BLaER1 (cell line): ENCODE data around the gene SHKBP1.

Source experiments
- H3K27ac ChIP-seq: shearing (Covaris generic); formaldehyde crosslinking; 2 replicates; pipeline ENCODE4 v1.8.1; 2022
- H3K27me3 ChIP-seq: shearing (Covaris generic); formaldehyde crosslinking; 2 replicates; pipeline ENCODE4 v1.8.1; 2022
- H3K36me3 ChIP-seq: shearing (Covaris generic); formaldehyde crosslinking; 2 replicates; pipeline ENCODE4 v1.8.1; 2022
- H3K4me1 ChIP-seq: shearing (Covaris generic); formaldehyde crosslinking; 2 replicates; pipeline ENCODE4 v1.8.1; 2022
- H3K4me2 ChIP-seq: shearing (Covaris generic); formaldehyde crosslinking; 2 replicates; pipeline ENCODE4 v1.8.1; 2022
- H3K4me3 ChIP-seq: shearing (Covaris generic); formaldehyde crosslinking; 2 replicates; pipeline ENCODE4 v1.8.1; 2022
- H3K9ac ChIP-seq: shearing (Covaris generic); formaldehyde crosslinking; 2 replicates; pipeline ENCODE4 v1.8.1; 2022
- H3K9me3 ChIP-seq: shearing (Covaris generic); formaldehyde crosslinking; 2 replicates; pipeline ENCODE4 v1.8.1; 2022
- H4K20me1 ChIP-seq: shearing (Covaris generic); formaldehyde crosslinking; 2 replicates; pipeline ENCODE4 v1.8.1; 2022
- Cebpa-rat ChIP-seq: shearing (Covaris generic); IDR thresholded peaks from 2 replicates; pipeline ENCODE4 v1.8.1; 2022

Gene SHKBP1

GRCh38 chr19:40570313-40571004 is 6.2 kb upstream of the SHKBP1 start:
- peaks cover 40% of the 10 kb centered on the region for H3K27me3 ChIP-seq
- H3K4me1 ChIP-seq = peaks cover 42% of the 10 kb centered on the region
- no peaks in the 10 kb centered on the region for H4K20me1 ChIP-seq
- TF ChIP-seq Cebpa-rat = no peak
- no peaks in the 10 kb centered on the region for H3K36me3 ChIP-seq
- H3K4me3 ChIP-seq = peak overlapping the region; percentile 69
- no peaks in the 10 kb centered on the region for H3K9me3 ChIP-seq
- peak overlapping the region; percentile 72 for H3K9ac ChIP-seq
- H3K27ac ChIP-seq = peak overlapping the region; percentile 60; the same call in 1 of the 2 replicates
- peak overlapping the region; percentile 95 for H3K4me2 ChIP-seq

GRCh38 chr19:40571005-40571318 is 5.7 kb upstream of the SHKBP1 start:
- H3K4me2 ChIP-seq = peak overlapping the region; percentile 57
- no peak overlapping the region for H3K9ac ChIP-seq
- H3K36me3 ChIP-seq = no peaks in the 10 kb centered on the region
- H4K20me1 ChIP-seq = no peaks in the 10 kb centered on the region
- H3K27ac ChIP-seq = no peak overlapping the region
- H3K4me1 ChIP-seq = peaks cover 47% of the 10 kb centered on the region
- H3K27me3 ChIP-seq = peaks cover 36% of the 10 kb centered on the region
- H3K4me3 ChIP-seq = no peak overlapping the region
- H3K9me3 ChIP-seq = no peaks in the 10 kb centered on the region
- no peak for TF ChIP-seq Cebpa-rat

GRCh38 chr19:40571831-40572495 is 4.7 kb upstream of the SHKBP1 start:
- H3K27me3 ChIP-seq = peaks cover 26% of the 10 kb centered on the region
- no peaks in the 10 kb centered on the region for H3K36me3 ChIP-seq
- H3K4me3 ChIP-seq = no peak overlapping the region
- TF ChIP-seq Cebpa-rat = no peak
- H4K20me1 ChIP-seq = no peaks in the 10 kb centered on the region
- 0 out of 2 replicates have a peak overlapping the region, but pooled peaks have one; percentile 1 for H3K9ac ChIP-seq
- H3K4me1 ChIP-seq = peaks cover 48% of the 10 kb centered on the region
- H3K27ac ChIP-seq = peak overlapping the region; percentile 10; the same call in 1 of the 2 replicates
- no peaks in the 10 kb centered on the region for H3K9me3 ChIP-seq
- peak overlapping the region; percentile 57 for H3K4me2 ChIP-seq

GRCh38 chr19:40575326-40575725 is 1.3 kb upstream of the SHKBP1 start:
- peak overlapping the region; percentile 86 for H3K9ac ChIP-seq
- H3K27ac ChIP-seq = peak overlapping the region; percentile 87
- 0 out of 2 replicates have a peak, but pooled peaks cover 12% of the 10 kb centered on the region for H4K20me1 ChIP-seq
- no peaks in the 10 kb centered on the region for H3K27me3 ChIP-seq
- no peaks in the 10 kb centered on the region for H3K9me3 ChIP-seq
- peaks cover 71% of the 10 kb centered on the region for H3K4me1 ChIP-seq
- peak overlapping the region; percentile 80 for H3K4me3 ChIP-seq
- peaks cover 19% of the 10 kb centered on the region for H3K36me3 ChIP-seq
- peak overlapping the region; percentile 92 for H3K4me2 ChIP-seq
- no peak for TF ChIP-seq Cebpa-rat

- Histone ChIP-seq H3K27me3 (no peaks in the 10 kb centered on the region), H3K27ac (peak overlapping the region; percentile 87), H4K20me1 (0 out of 2 replicates have a peak, but pooled peaks cover 16% of the 10 kb centered on the region), H3K4me2 (peak overlapping the region; percentile 92), H3K9me3 (no peaks in the 10 kb centered on the region), H3K36me3 (peaks cover 28% of the 10 kb centered on the region), H3K4me3 (peak overlapping the region; percentile 80), H3K4me1 (peaks cover 76% of the 10 kb centered on the region), H3K9ac (peak overlapping the region; percentile 86)
- TF ChIP-seq Cebpa-rat = no peak
These were observed 505 bp upstream of the SHKBP1 start for GRCh38 chr19:40576151-40576584.

- H3K27me3 ChIP-seq = no peaks in the 10 kb centered on the region
- H3K4me2 ChIP-seq = peak overlapping the region; percentile 92
- no peak for TF ChIP-seq Cebpa-rat
- peak overlapping the region; percentile 18; the same call in 1 of the 2 replicates for H3K27ac ChIP-seq
- no peak overlapping the region for H3K9ac ChIP-seq
- peak overlapping the region; percentile 80; the same call in 1 of the 2 replicates for H3K4me3 ChIP-seq
- peaks cover 44% of the 10 kb centered on the region for H3K36me3 ChIP-seq
- H3K4me1 ChIP-seq = peaks cover 85% of the 10 kb centered on the region
- no peaks in the 10 kb centered on the region for H3K9me3 ChIP-seq
- 0 out of 2 replicates have a peak, but pooled peaks cover 16% of the 10 kb centered on the region for H4K20me1 ChIP-seq
These were observed 1.8 kb downstream of the SHKBP1 start for GRCh38 chr19:40578442-40578908.

GRCh38 chr19:40580619-40581018 is 3.9 kb downstream of the SHKBP1 start:
- H3K27ac ChIP-seq = peak overlapping the region; percentile 31
- H3K9me3 ChIP-seq = no peaks in the 10 kb centered on the region
- peaks cover 52% of the 10 kb centered on the region for H3K36me3 ChIP-seq
- H3K4me2 ChIP-seq = peak overlapping the region; percentile 92
- H3K4me1 ChIP-seq = peaks cover 89% of the 10 kb centered on the region
- H3K4me3 ChIP-seq = no peak overlapping the region
- H3K27me3 ChIP-seq = no peaks in the 10 kb centered on the region
- no peak overlapping the region for H3K9ac ChIP-seq
- TF ChIP-seq Cebpa-rat = no peak
- 0 out of 2 replicates have a peak, but pooled peaks cover 16% of the 10 kb centered on the region for H4K20me1 ChIP-seq

- Histone ChIP-seq H3K4me3 (no peak overlapping the region), H3K4me2 (no peak overlapping the region; the same call in 1 of the 2 replicates), H3K9ac (no peak overlapping the region), H3K36me3 (peaks cover 61% of the 10 kb centered on the region), H3K9me3 (no peaks in the 10 kb centered on the region), H3K4me1 (peaks cover 88% of the 10 kb centered on the region), H4K20me1 (0 out of 2 replicates have a peak, but pooled peaks cover 16% of the 10 kb centered on the region), H3K27me3 (no peaks in the 10 kb centered on the region), H3K27ac (no peak overlapping the region)
- TF ChIP-seq Cebpa-rat = no peak
These were observed 4.9 kb downstream of the SHKBP1 start for GRCh38 chr19:40581531-40581930.

GRCh38 chr19:40582467-40582866 is 5.8 kb downstream of the SHKBP1 start:
- no peak for TF ChIP-seq Cebpa-rat
- Histone ChIP-seq H3K27me3 (no peaks in the 10 kb centered on the region), H3K4me1 (peaks cover 85% of the 10 kb centered on the region), H3K9ac (peak overlapping the region; percentile 65), H4K20me1 (0 out of 2 replicates have a peak, but pooled peaks cover 16% of the 10 kb centered on the region), H3K9me3 (no peaks in the 10 kb centered on the region), H3K27ac (peak overlapping the region; percentile 67), H3K4me2 (peak overlapping the region; percentile 85), H3K4me3 (peak overlapping the region; percentile 48; the same call in 1 of the 2 replicates), H3K36me3 (peaks cover 71% of the 10 kb centered on the region)

- Histone ChIP-seq H3K4me3 (peak overlapping the region; percentile 48), H4K20me1 (0 out of 2 replicates have a peak, but pooled peaks cover 16% of the 10 kb centered on the region), H3K36me3 (peaks cover 78% of the 10 kb centered on the region), H3K9ac (peak overlapping the region; percentile 65), H3K4me1 (peaks cover 77% of the 10 kb centered on the region), H3K27ac (peak overlapping the region; percentile 67), H3K9me3 (no peaks in the 10 kb centered on the region), H3K27me3 (no peaks in the 10 kb centered on the region), H3K4me2 (peak overlapping the region; percentile 85)
- no peak for TF ChIP-seq Cebpa-rat
These were observed 6.6 kb downstream of the SHKBP1 start for GRCh38 chr19:40583283-40583682.
